ENCODE measurements around the gene TARBP2.

- TF ChIP-seq CTCF (IDR thresholded peaks at IDR 0.05) (no peak), EZH2 (IDR thresholded peaks at IDR 0.05) (no peak)
These were observed 29.0 kb upstream of the TARBP2 start for GRCh38 chr12:53472056-53472582.
